ENCODE data around the gene ASF1A. TPM values are rescaled to one million over a fixed set of nuclear protein-coding genes. Genes with fewer than 3 reads are reported as not detected.

The ASF1A gene
- total and polyA plus RNA-seq, 2 experiments from 2014 or later = 15.5 to 21.5 TPM

GRCh38 chr6:118939683-118940082 is 45.7 kb downstream of the ASF1A start:
- no peak overlapping the region for H3K27ac ChIP-seq
- no peaks in the 10 kb centered on the region for H3K27me3 ChIP-seq (replicated peaks; ENCODE audit: insufficient read depth)
- no peak overlapping the region for H3K9ac ChIP-seq
- no peaks in the 10 kb centered on the region for H4K20me1 ChIP-seq (ENCODE audit: insufficient read depth)
- TF ChIP-seq EZH2 (IDR thresholded peaks at IDR 0.05; ENCODE audit: insufficient read depth, poor library complexity, severe bottlenecking) (no peak), EZH2phosphoT487 (IDR thresholded peaks at IDR 0.05; ENCODE audit: insufficient read depth, low read depth) (no peak)
- no peaks in the 10 kb centered on the region for H3K4me1 ChIP-seq (ENCODE audit: insufficient read depth)
- no peaks in the 10 kb centered on the region for H3K9me3 ChIP-seq (ENCODE audit: low read depth)
- WGBS, 2 experiments (ENCODE audit: low coverage in 1 of 2, low lambda C conversion rate in 2 of 2, missing lambda C conversion rate in 2 of 2) = 91 to 94% methylated on average over 1 of the region's 1 CpG
- H3K9me2 ChIP-seq (ENCODE audit: insufficient read depth) = no peaks in the 10 kb centered on the region
- no peak overlapping the region for H3K4me3 ChIP-seq
- no peaks in the 10 kb centered on the region for H3F3A ChIP-seq (ENCODE audit: insufficient read depth)
- no peaks in the 10 kb centered on the region for H3K36me3 ChIP-seq (ENCODE audit: low read depth)
- H2AFZ ChIP-seq = no peak overlapping the region
- H3K4me2 ChIP-seq (ENCODE audit: unreplicated experiment) = no peak overlapping the region
- in situ Hi-C loops (cut with MboI) = no loop called here
- no peaks in the 10 kb centered on the region for H3K79me2 ChIP-seq (ENCODE audit: insufficient read depth)
- no peak for DNase-seq

- Histone ChIP-seq H2AFZ (no peak overlapping the region), H3K27me3 (replicated peaks; ENCODE audit: insufficient read depth) (no peaks in the 10 kb centered on the region), H3K4me2 (ENCODE audit: unreplicated experiment) (no peak overlapping the region), H3K79me2 (ENCODE audit: insufficient read depth) (no peaks in the 10 kb centered on the region), H3K4me3 (no peak overlapping the region), H3K36me3 (ENCODE audit: low read depth) (no peaks in the 10 kb centered on the region), H4K20me1 (ENCODE audit: insufficient read depth) (no peaks in the 10 kb centered on the region), H3K27ac (no peak overlapping the region), H3K9me2 (ENCODE audit: insufficient read depth) (no peaks in the 10 kb centered on the region), H3K9ac (no peak overlapping the region), H3K4me1 (ENCODE audit: insufficient read depth) (no peaks in the 10 kb centered on the region), H3K9me3 (ENCODE audit: low read depth) (no peaks in the 10 kb centered on the region), H3F3A (ENCODE audit: insufficient read depth) (no peaks in the 10 kb centered on the region)
- in situ Hi-C loops (cut with MboI) = no loop called here
- TF ChIP-seq EZH2 (IDR thresholded peaks at IDR 0.05; ENCODE audit: insufficient read depth, poor library complexity, severe bottlenecking) = no peak
- TF ChIP-seq EZH2phosphoT487 (IDR thresholded peaks at IDR 0.05; ENCODE audit: insufficient read depth, low read depth) = no peak
- WGBS, 2 experiments (ENCODE audit: low coverage in 1 of 2, low lambda C conversion rate in 2 of 2, missing lambda C conversion rate in 2 of 2) = 93 to 100% methylated on average over 2 of the region's 2 CpGs
- DNase-seq = no peak
These were observed 46.8 kb downstream of the ASF1A start for GRCh38 chr6:118940770-118941169.

GRCh38 chr6:118945217-118945616 is 51.3 kb downstream of the ASF1A start:
- Histone ChIP-seq H3K9ac (no peak overlapping the region), H3K27ac (no peak overlapping the region), H3K27me3 (replicated peaks; ENCODE audit: insufficient read depth) (no peaks in the 10 kb centered on the region), H3K4me2 (ENCODE audit: unreplicated experiment) (no peak overlapping the region), H4K20me1 (ENCODE audit: insufficient read depth) (no peaks in the 10 kb centered on the region), H3K36me3 (ENCODE audit: low read depth) (no peaks in the 10 kb centered on the region), H3K4me3 (no peak overlapping the region), H2AFZ (no peak overlapping the region), H3K4me1 (ENCODE audit: insufficient read depth) (no peaks in the 10 kb centered on the region), H3K79me2 (ENCODE audit: insufficient read depth) (no peaks in the 10 kb centered on the region), H3F3A (ENCODE audit: insufficient read depth) (no peaks in the 10 kb centered on the region), H3K9me2 (ENCODE audit: insufficient read depth) (no peaks in the 10 kb centered on the region), H3K9me3 (ENCODE audit: low read depth) (no peaks in the 10 kb centered on the region)
- no peak for TF ChIP-seq EZH2 (IDR thresholded peaks at IDR 0.05; ENCODE audit: insufficient read depth, poor library complexity, severe bottlenecking)
- no peak for DNase-seq
- in situ Hi-C loops (cut with MboI) = no loop called here

GRCh38 chr6:118952683-118953082 is 58.7 kb downstream of the ASF1A start:
- DNase-seq = no peak
- H3K9ac ChIP-seq = no peak overlapping the region
- no peak overlapping the region for H2AFZ ChIP-seq
- H4K20me1 ChIP-seq (ENCODE audit: insufficient read depth) = no peaks in the 10 kb centered on the region
- H3K79me2 ChIP-seq (ENCODE audit: insufficient read depth) = no peaks in the 10 kb centered on the region
- H3F3A ChIP-seq (ENCODE audit: insufficient read depth) = no peaks in the 10 kb centered on the region
- in situ Hi-C loops (cut with MboI) = no loop called here
- H3K4me3 ChIP-seq = no peak overlapping the region
- no peaks in the 10 kb centered on the region for H3K4me1 ChIP-seq (ENCODE audit: insufficient read depth)
- no peaks in the 10 kb centered on the region for H3K27me3 ChIP-seq (replicated peaks; ENCODE audit: insufficient read depth)
- no peak for TF ChIP-seq EZH2phosphoT487 (IDR thresholded peaks at IDR 0.05; ENCODE audit: insufficient read depth, low read depth)
- TF ChIP-seq EZH2 (IDR thresholded peaks at IDR 0.05; ENCODE audit: insufficient read depth, poor library complexity, severe bottlenecking) = no peak
- WGBS, 2 experiments (ENCODE audit: low coverage in 1 of 2, low lambda C conversion rate in 2 of 2, missing lambda C conversion rate in 2 of 2) = 84 to 91% methylated on average over 2 of the region's 2 CpGs
- no peaks in the 10 kb centered on the region for H3K9me2 ChIP-seq (ENCODE audit: insufficient read depth)
- H3K4me2 ChIP-seq (ENCODE audit: unreplicated experiment) = no peak overlapping the region
- no peaks in the 10 kb centered on the region for H3K9me3 ChIP-seq (ENCODE audit: low read depth)
- H3K27ac ChIP-seq = no peak overlapping the region
- H3K36me3 ChIP-seq (ENCODE audit: low read depth) = no peaks in the 10 kb centered on the region

- no peak for DNase-seq
- H3K4me2 ChIP-seq (ENCODE audit: unreplicated experiment) = no peak overlapping the region
- H3K9me3 ChIP-seq (ENCODE audit: low read depth) = no peaks in the 10 kb centered on the region
- H3K27ac ChIP-seq = no peak overlapping the region
- H3K27me3 ChIP-seq (replicated peaks; ENCODE audit: insufficient read depth) = no peaks in the 10 kb centered on the region
- H3K4me1 ChIP-seq (ENCODE audit: insufficient read depth) = no peaks in the 10 kb centered on the region
- no peaks in the 10 kb centered on the region for H3F3A ChIP-seq (ENCODE audit: insufficient read depth)
- H3K9me2 ChIP-seq (ENCODE audit: insufficient read depth) = no peaks in the 10 kb centered on the region
- no peaks in the 10 kb centered on the region for H4K20me1 ChIP-seq (ENCODE audit: insufficient read depth)
- H3K9ac ChIP-seq = no peak overlapping the region
- TF ChIP-seq EZH2phosphoT487 (IDR thresholded peaks at IDR 0.05; ENCODE audit: insufficient read depth, low read depth) (no peak), EZH2 (IDR thresholded peaks at IDR 0.05; ENCODE audit: insufficient read depth, poor library complexity, severe bottlenecking) (no peak)
- no peak overlapping the region for H2AFZ ChIP-seq
- H3K79me2 ChIP-seq (ENCODE audit: insufficient read depth) = no peaks in the 10 kb centered on the region
- H3K36me3 ChIP-seq (ENCODE audit: low read depth) = no peaks in the 10 kb centered on the region
- H3K4me3 ChIP-seq = no peak overlapping the region
- in situ Hi-C loops (cut with MboI) = no loop called here
- WGBS, 2 experiments (ENCODE audit: low coverage in 1 of 2, low lambda C conversion rate in 2 of 2, missing lambda C conversion rate in 2 of 2) = 36 to 42% methylated on average over 2 of the region's 2 CpGs
These were observed 59.4 kb downstream of the ASF1A start for GRCh38 chr6:118953391-118953790.

Other genes with a start within 250 kb of the ASF1A start
- 13.0 and 19.9 TPM in 2 replicates for gene CEP85L, start 242.6 kb upstream of the ASF1A start, total RNA-seq (2014; rRNA removed; shearing (Covaris generic))
- gene CEP85L, start 242.6 kb upstream of the ASF1A start, polyA plus RNA-seq (2016; fragmentation: Nextera tagmentation; extraction: Ambion mirVana) = 11.7 and 12.4 TPM in 2 replicates
- 3.2 and 7.3 TPM in 2 replicates for gene MCM9, start 41.0 kb downstream of the ASF1A start, total RNA-seq (2014; rRNA removed; shearing (Covaris generic))
- 6.1 and 6.2 TPM in 2 replicates for gene MCM9, start 41.0 kb downstream of the ASF1A start, polyA plus RNA-seq (2016; fragmentation: Nextera tagmentation; extraction: Ambion mirVana)
- gene FAM184A, start 184.5 kb downstream of the ASF1A start, total RNA-seq (2014; rRNA removed; shearing (Covaris generic)) = not detected in 2 replicates
- gene FAM184A, start 184.5 kb downstream of the ASF1A start, polyA plus RNA-seq (2016; fragmentation: Nextera tagmentation; extraction: Ambion mirVana) = 0.25 TPM in 1 of 2 replicates, not detected in the other

Measured in GM23248 (cell line).